CD8-positive, alpha-beta memory T cell (primary cell): ENCODE measurements around the gene CRADD. TPM values are rescaled to one million over a fixed set of nuclear protein-coding genes. Genes with fewer than 3 reads are reported as not detected.
A peak's percentile ranks its signal among the peaks of the same experiment; 100 is the strongest.
"Not testable (repeated sequence)": the region's sequence is repeated elsewhere in the genome, so short reads cannot be mapped to it uniquely, and the experiment has no call there.

Source experiments
- CTCF ChIA-PET: fragments of 350-600 bp; sonication (Branson Sonifier 250); formaldehyde crosslinking; loops from one replicate; lab custom pipeline; 2021; ENCODE audit warnings: antibody characterized with exemption; lab: Charles Lee
- POLR2A ChIA-PET: fragments of 350-600 bp; sonication (Branson Sonifier 250); formaldehyde crosslinking; loops from one replicate; lab custom pipeline; 2021; ENCODE audit warnings: antibody characterized with exemption; lab: Charles Lee
- DNase-seq, 5 donors: peaks; one replicate each; pipeline versions ENCODE4 v3.0.0 to v3.0.0-alpha.2; 2020 to 2022; ENCODE audit warnings: mixed read lengths in 1 of 5
- H3K27ac ChIP-seq: one replicate; pipeline ENCODE4 v1.7.0; 2013; ENCODE audit warnings: low read depth, mild to moderate bottlenecking, low read length, moderate library complexity
- H3K27me3 ChIP-seq: 2 replicates; pipeline ENCODE4 v1.7.0; 2013; ENCODE audit warnings: low read length, mild to moderate bottlenecking; ENCODE audit not compliant: insufficient read depth, poor library complexity, severe bottlenecking
- H3K36me3 ChIP-seq: 2 replicates; pipeline ENCODE4 v1.7.0; 2013; ENCODE audit warnings: mild to moderate bottlenecking, low read length, moderate library complexity; ENCODE audit not compliant: insufficient read depth
- H3K4me1 ChIP-seq: 2 replicates; pipeline ENCODE4 v1.7.0; 2013; ENCODE audit warnings: mild to moderate bottlenecking, low read length, moderate library complexity; ENCODE audit not compliant: insufficient read depth
- H3K4me3 ChIP-seq: 2 replicates; pipeline ENCODE4 v1.7.0; 2013; ENCODE audit warnings: mild to moderate bottlenecking, low read length
- H3K9me3 ChIP-seq: 2 replicates; pipeline ENCODE4 v1.7.0; 2013; ENCODE audit warnings: mild to moderate bottlenecking, low read length
- H3K27ac Mint-ChIP-seq, 8 donors: one replicate each; pipeline ENCODE4 v1.8.0; 2020 to 2021; ENCODE audit warnings: mixed read lengths in 8 of 8, mild to moderate bottlenecking in 6 of 8, inconsistent platforms in 3 of 8, moderate library complexity in 3 of 8
- H3K27me3 Mint-ChIP-seq, 2 donors: one replicate each; pipeline ENCODE4 v1.8.0; 2020 to 2021; ENCODE audit warnings: mixed read lengths in 2 of 2, mild to moderate bottlenecking in 1 of 2, moderate library complexity in 1 of 2
- H3K36me3 Mint-ChIP-seq, 3 donors: one replicate each; pipeline ENCODE4 v1.8.0; 2020 to 2021; ENCODE audit warnings: mixed read lengths in 3 of 3, inconsistent platforms in 1 of 3, mild to moderate bottlenecking in 1 of 3
- H3K4me1 Mint-ChIP-seq, 3 donors: one replicate each; pipeline ENCODE4 v1.8.0; 2020 to 2021; ENCODE audit warnings: mixed read lengths in 3 of 3, inconsistent platforms in 1 of 3, mild to moderate bottlenecking in 1 of 3
- H3K4me3 Mint-ChIP-seq, 7 donors: one replicate each; pipeline ENCODE4 v1.8.0; 2020 to 2021; ENCODE audit warnings: mixed read lengths in 7 of 7, mild to moderate bottlenecking in 6 of 7, moderate library complexity in 4 of 7, inconsistent platforms in 2 of 7
- H3K9me3 Mint-ChIP-seq, 5 donors: one replicate each; pipeline ENCODE4 v1.8.0; 2020 to 2022; ENCODE audit warnings: mixed read lengths in 5 of 5, mild to moderate bottlenecking in 3 of 5, moderate library complexity in 2 of 5, inconsistent platforms in 1 of 5
- polyA plus RNA-seq: library from polyadenylated mRNA; unstranded; fragments of 300-500 nt; fragmentation: Illumina TruSeq; gene quantifications from one replicate; pipeline ENCODE4 v1.2.3, GENCODE V29; 2021
- total RNA-seq, 2 experiments: library from RNA; stranded (reverse); gene quantifications; one replicate each; pipeline ENCODE4 v1.2.3, GENCODE V29; 2021

Gene CRADD
- total and polyA plus RNA-seq, 3 experiments from 2014 or later, result 8.6 to 13.2 (median 11.7) TPM

DNA sequence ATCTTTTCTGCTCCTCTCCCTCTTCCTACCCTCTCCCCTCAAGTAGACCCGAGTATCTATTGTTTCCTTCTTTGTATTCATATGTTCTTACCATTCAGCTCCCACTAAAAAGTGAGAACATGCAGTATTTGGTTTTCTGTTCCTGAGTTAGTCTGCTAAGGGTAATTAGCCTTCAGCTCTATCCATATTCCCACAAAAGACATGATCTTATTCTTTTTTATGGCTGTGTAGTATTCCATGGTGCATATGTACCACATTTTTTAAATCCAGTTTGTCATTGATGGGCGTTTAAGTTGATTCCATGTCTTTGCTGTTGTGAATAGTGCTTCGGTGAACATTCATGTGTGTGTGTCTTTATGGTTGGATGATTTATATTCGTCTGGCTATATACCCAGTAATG is 32.2 kb downstream of the CRADD start:
- Histone ChIP-seq H3K36me3 (no peaks in the 10 kb centered on the region), H3K27me3 (no peaks in the 10 kb centered on the region), H3K27ac (no peak overlapping the region), H3K9me3 (no peaks in the 10 kb centered on the region), H3K4me3 (no peak overlapping the region), H3K4me1 (no peaks in the 10 kb centered on the region)
- no peak for DNase-seq
- no peak overlapping the region for H3K27ac Mint-ChIP-seq
- ChIA-PET POLR2A (no interaction called here), CTCF (no interaction called here)
- peaks cover 8 to 22% (median 11%) of the 10 kb centered on the region in 3 donors for H3K4me1 Mint-ChIP-seq
- H3K36me3 Mint-ChIP-seq, result peaks cover 4 to 28% (median 8%) of the 10 kb centered on the region in 3 donors
- H3K27me3 Mint-ChIP-seq, result no peaks in the 10 kb centered on the region
- H3K4me3 Mint-ChIP-seq, result no peak overlapping the region
- H3K9me3 Mint-ChIP-seq, result peaks cover 4 to 24% (median 10%) of the 10 kb centered on the region in 5 donors

DNA sequence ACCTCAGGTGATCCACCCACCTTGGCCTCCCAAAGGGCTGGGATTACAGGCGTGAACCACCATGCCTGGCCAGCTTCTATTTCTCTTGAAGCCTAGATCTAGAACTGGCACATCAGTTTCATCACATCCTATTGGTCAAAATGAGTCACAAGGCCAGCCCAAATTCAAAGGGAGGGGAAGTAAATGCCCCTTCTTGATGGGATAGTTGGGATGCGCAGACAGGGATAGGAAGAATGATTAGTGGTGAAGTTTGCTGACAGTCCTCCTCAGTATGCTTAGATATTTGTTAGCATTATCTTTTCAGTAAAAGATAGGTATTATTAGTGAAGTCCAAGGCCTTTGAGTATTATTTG is 33.4 kb downstream of the CRADD start:
- Histone ChIP-seq H3K27ac (no peak overlapping the region), H3K9me3 (no peaks in the 10 kb centered on the region), H3K36me3 (no peaks in the 10 kb centered on the region), H3K27me3 (no peaks in the 10 kb centered on the region), H3K4me1 (no peaks in the 10 kb centered on the region), H3K4me3 (no peak overlapping the region)
- Mint-ChIP-seq H3K27ac (no peak overlapping the region), H3K27me3 (no peaks in the 10 kb centered on the region), H3K4me1 (peaks cover 2 to 20% (median 10%) of the 10 kb centered on the region in 3 donors), H3K9me3 (peaks cover 4 to 24% (median 10%) of the 10 kb centered on the region in 5 donors), H3K36me3 (peaks cover 4 to 32% (median 9%) of the 10 kb centered on the region in 3 donors), H3K4me3 (no peak overlapping the region)
- POLR2A ChIA-PET, result no interaction called here
- CTCF ChIA-PET, result no interaction called here
- no peak for DNase-seq

GRCh38 chr12:93711502-93711901 is 34.3 kb downstream of the CRADD start:
- DNase-seq, H3K27ac Mint-ChIP-seq, H3K4me3 ChIP-seq, H3K4me3 Mint-ChIP-seq, H3K4me1 ChIP-seq, H3K27me3 Mint-ChIP-seq, H3K9me3 ChIP-seq, H3K27me3 ChIP-seq, POLR2A ChIA-PET, H3K36me3 ChIP-seq, H3K27ac ChIP-seq: not testable (repeated sequence)
- CTCF ChIA-PET, result interaction anchor here (0.6 kb wide), 1 partner anchor 614 kb away, joined by 3 read pairs; no protein-coding TSS in a partner anchor
- peaks cover 4 to 24% (median 10%) of the 10 kb centered on the region in 5 donors for H3K9me3 Mint-ChIP-seq
- H3K36me3 Mint-ChIP-seq, result peaks cover 5 to 32% (median 10%) of the 10 kb centered on the region in 3 donors
- peaks cover 2 to 14% (median 10%) of the 10 kb centered on the region in 3 donors for H3K4me1 Mint-ChIP-seq

DNA sequence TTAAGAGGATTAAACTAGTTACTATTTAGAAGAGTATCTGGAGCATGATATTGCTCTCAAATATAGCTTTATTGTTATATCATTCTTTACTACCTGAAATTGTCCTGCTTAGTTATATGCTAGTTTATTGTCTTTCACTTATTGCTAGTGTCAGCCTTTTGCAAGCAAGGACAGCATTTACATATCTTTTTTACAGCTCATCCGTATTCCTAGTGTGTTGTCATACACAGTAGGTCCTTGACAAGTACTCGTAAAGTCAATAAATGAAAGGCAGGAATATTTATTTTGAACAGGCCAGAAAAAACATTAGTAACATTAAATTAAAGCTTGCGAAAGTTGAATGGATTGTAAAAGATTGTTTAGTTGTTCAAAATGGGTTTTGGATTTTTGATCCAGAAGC is 35.0 kb downstream of the CRADD start:
- H3K4me1 ChIP-seq, result no peaks in the 10 kb centered on the region
- Mint-ChIP-seq H3K27ac (no peak overlapping the region), H3K4me3 (no peak overlapping the region), H3K9me3 (peaks cover 4 to 24% (median 10%) of the 10 kb centered on the region in 5 donors), H3K27me3 (no peaks in the 10 kb centered on the region), H3K36me3 (peaks cover 5 to 35% (median 12%) of the 10 kb centered on the region in 3 donors), H3K4me1 (peaks cover 2 to 14% (median 10%) of the 10 kb centered on the region in 3 donors)
- no peak overlapping the region for H3K27ac ChIP-seq
- H3K9me3 ChIP-seq, result no peaks in the 10 kb centered on the region
- no peaks in the 10 kb centered on the region for H3K36me3 ChIP-seq
- H3K4me3 ChIP-seq, result no peak overlapping the region
- POLR2A ChIA-PET, result no interaction called here
- DNase-seq, result no peak
- CTCF ChIA-PET, result interaction anchor here (0.6 kb wide), 1 partner anchor 614 kb away, joined by 3 read pairs; no protein-coding TSS in a partner anchor
- H3K27me3 ChIP-seq, result no peaks in the 10 kb centered on the region

- DNase-seq, result no peak
- H3K9me3 Mint-ChIP-seq, result peaks cover 4 to 27% (median 11%) of the 10 kb centered on the region in 5 donors
- H3K27ac Mint-ChIP-seq, result no peak overlapping the region
- H3K4me3 Mint-ChIP-seq, result no peak overlapping the region
- Histone ChIP-seq H3K4me1 (no peaks in the 10 kb centered on the region), H3K36me3 (no peaks in the 10 kb centered on the region), H3K27ac (no peak overlapping the region), H3K27me3 (no peaks in the 10 kb centered on the region), H3K4me3 (no peak overlapping the region), H3K9me3 (peaks cover 3% of the 10 kb centered on the region)
- H3K36me3 Mint-ChIP-seq, result peaks cover 7 to 41% (median 9%) of the 10 kb centered on the region in 3 donors
- POLR2A ChIA-PET, result no interaction called here
- H3K4me1 Mint-ChIP-seq, result peaks cover 2 to 14% (median 11%) of the 10 kb centered on the region in 3 donors
- CTCF ChIA-PET, result no interaction called here
- H3K27me3 Mint-ChIP-seq, result no peaks in the 10 kb centered on the region
These were observed 35.9 kb downstream of the CRADD start for GRCh38 chr12:93713060-93713459.

DNA sequence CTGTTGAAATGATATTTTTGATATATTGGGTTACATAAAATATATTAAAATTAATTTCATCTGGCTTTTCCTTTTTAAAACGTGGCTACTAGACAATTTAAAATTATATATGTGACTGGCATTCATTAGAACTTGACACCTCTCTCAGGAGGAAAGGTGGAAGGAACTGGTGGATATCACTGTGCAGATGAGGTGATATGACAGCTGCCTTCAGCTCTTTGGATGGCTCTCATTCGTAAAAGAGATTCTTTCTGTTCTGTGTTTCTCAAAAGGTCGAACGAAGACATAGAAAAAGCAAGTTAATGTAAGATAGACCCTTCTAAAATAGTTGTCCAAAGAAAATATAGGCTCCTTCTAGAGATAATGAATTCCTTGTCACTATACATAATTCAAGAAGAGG is 36.6 kb downstream of the CRADD start:
- Histone ChIP-seq H3K4me3 (no peak overlapping the region), H3K36me3 (no peaks in the 10 kb centered on the region), H3K9me3 (peaks cover 3% of the 10 kb centered on the region), H3K27ac (no peak overlapping the region), H3K27me3 (no peaks in the 10 kb centered on the region), H3K4me1 (no peaks in the 10 kb centered on the region)
- DNase-seq, result no peak
- Mint-ChIP-seq H3K9me3 (peaks cover 1 to 29% (median 17%) of the 10 kb centered on the region in 5 donors), H3K4me1 (peaks cover 2 to 15% (median 14%) of the 10 kb centered on the region in 3 donors), H3K27me3 (no peaks in the 10 kb centered on the region), H3K27ac (no peak overlapping the region), H3K4me3 (no peak overlapping the region), H3K36me3 (peaks cover 7 to 43% (median 12%) of the 10 kb centered on the region in 3 donors)
- CTCF ChIA-PET, result no interaction called here
- POLR2A ChIA-PET, result no interaction called here

GRCh38 chr12:93714382-93714781 is 37.2 kb downstream of the CRADD start:
- peaks cover 3% of the 10 kb centered on the region for H3K9me3 ChIP-seq
- H3K27me3 Mint-ChIP-seq, result no peaks in the 10 kb centered on the region
- H3K27ac Mint-ChIP-seq, result no peak overlapping the region
- H3K36me3 ChIP-seq, result no peaks in the 10 kb centered on the region
- H3K4me1 Mint-ChIP-seq, result peaks cover 2 to 15% (median 14%) of the 10 kb centered on the region in 3 donors
- no peak overlapping the region for H3K4me3 ChIP-seq
- no peaks in the 10 kb centered on the region for H3K4me1 ChIP-seq
- no peak overlapping the region for H3K4me3 Mint-ChIP-seq
- ChIA-PET POLR2A (no interaction called here), CTCF (no interaction called here)
- H3K36me3 Mint-ChIP-seq, result peaks cover 5 to 42% (median 12%) of the 10 kb centered on the region in 3 donors
- peaks cover 2 to 26% (median 15%) of the 10 kb centered on the region in 5 donors for H3K9me3 Mint-ChIP-seq
- DNase-seq, result no peak
- H3K27me3 ChIP-seq, result no peaks in the 10 kb centered on the region
- H3K27ac ChIP-seq, result no peak overlapping the region

DNA sequence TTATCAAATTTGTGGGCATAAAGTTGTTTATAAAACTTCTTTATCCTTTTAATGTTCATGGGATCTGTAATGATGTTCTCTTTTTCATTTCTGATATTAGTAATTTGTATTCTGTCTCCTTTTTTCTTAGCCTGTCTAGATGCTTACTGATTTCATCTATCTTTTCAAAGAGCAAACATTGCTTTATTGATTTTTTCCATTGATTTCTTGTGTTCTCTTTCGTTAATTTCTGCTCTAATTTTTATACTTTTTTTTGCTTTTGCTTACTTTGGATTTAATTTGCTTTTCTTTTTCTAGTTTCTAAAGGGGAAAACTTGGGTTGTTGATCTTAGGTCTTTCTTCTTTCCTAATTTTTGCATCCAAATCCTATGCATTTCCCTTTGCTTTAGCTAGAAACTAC is 42.5 kb downstream of the CRADD start:
- H3K4me3 ChIP-seq, result no peak overlapping the region
- no peaks in the 10 kb centered on the region for H3K4me1 ChIP-seq
- no peak for DNase-seq
- H3K4me1 Mint-ChIP-seq, result peaks cover 0 to 9% (median 0%) of the 10 kb centered on the region in 3 donors
- H3K9me3 ChIP-seq, result peaks cover 3% of the 10 kb centered on the region
- ChIA-PET POLR2A (no interaction called here), CTCF (no interaction called here)
- H3K27ac ChIP-seq, result no peak overlapping the region
- H3K36me3 ChIP-seq, result no peaks in the 10 kb centered on the region
- peaks cover 4 to 35% (median 24%) of the 10 kb centered on the region in 5 donors for H3K9me3 Mint-ChIP-seq
- no peaks in the 10 kb centered on the region for H3K27me3 Mint-ChIP-seq
- H3K27ac Mint-ChIP-seq, result no peak overlapping the region
- peaks cover 7 to 54% (median 13%) of the 10 kb centered on the region in 3 donors for H3K36me3 Mint-ChIP-seq
- peak overlapping the region in 1 of 7 donors; percentile 3 for H3K4me3 Mint-ChIP-seq
- H3K27me3 ChIP-seq, result no peaks in the 10 kb centered on the region
